Stimulated activated CD4-positive, alpha-beta T cell treated with anti-CD3 and anti-CD28 coated beads, Interleukin-12 subunit alpha, Interleukin-12 subunit beta, amount 100 ng/mL, for 24 hours (primary cell): ENCODE results near the gene PARL.
"Not testable (repeated sequence)": the region's sequence is repeated elsewhere in the genome, so short reads cannot be mapped to it uniquely, and the experiment has no call there.

Experiments used
- DNase-seq, 2 experiments: peaks; one replicate each; pipeline ENCODE4 v3.0.0-alpha.2; 2020; ENCODE audit warnings: low read depth in 2 of 2

PARL gene

DNA sequence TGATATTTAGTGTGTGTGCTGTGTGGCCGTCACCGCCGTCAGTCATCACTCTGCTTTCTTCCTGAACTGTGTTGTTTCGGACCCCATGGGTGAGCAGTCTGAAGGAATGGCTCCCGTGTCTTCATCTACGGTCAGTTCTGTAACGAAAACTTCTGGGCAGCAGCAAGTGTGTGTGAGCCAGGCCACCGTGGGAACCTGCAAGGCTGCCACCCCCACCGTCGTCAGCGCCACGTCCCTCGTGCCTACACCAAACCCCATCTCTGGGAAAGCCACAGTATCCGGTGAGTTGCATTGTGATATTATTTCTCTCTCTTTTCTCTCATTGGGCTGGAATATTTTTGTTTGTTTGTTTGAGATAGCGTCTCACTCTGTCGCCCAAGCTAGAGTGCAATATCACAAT lies 94.0 kb downstream of the PARL start:
- DNase-seq = no peak

DNA sequence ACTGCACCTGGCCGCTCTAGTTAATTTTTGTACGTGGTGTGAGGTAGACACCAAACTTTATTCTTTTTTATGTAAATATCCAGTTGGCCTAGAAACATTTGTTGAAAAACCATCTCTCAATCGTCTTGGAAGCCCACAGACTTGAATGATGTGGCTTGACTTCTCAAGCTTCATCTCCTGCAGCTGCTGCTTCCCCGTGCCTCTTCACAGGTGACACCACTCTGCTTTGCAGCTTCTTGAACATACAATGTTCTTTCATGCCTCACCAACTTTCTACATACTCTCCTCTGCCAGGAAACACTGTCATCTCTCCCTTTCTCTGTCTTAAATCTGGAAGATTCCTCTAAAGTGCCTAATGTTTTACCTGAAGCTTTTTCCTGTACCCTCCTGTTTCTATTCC lies 94.9 kb downstream of the PARL start:
- DNase-seq = no peak

- not testable (repeated sequence) for DNase-seq
These were observed 100.2 kb downstream of the PARL start for GRCh38 chr3:183784503-183784902.

GRCh38 chr3:183782576-183783276 lies 102.0 kb downstream of the PARL start:
- no peak for DNase-seq

DNA sequence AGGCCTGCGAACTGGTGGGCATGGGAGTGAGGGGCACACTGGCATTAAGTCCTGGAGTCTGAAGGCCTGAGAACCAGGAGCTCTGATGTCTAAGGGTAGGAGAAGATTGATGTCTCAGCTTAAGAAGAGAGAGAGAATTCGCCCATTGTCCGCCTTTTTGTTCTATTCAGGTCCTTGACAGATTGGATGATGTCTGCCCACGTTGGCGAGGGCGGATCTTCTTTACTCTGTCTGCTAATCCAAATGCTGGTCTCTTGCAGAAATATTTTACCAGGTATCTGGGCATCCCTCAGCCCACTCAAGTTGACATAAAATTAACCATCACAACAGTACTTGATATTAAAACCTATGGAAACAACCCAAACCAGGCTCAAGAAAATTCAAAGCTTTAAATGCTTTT lies 103.4 kb downstream of the PARL start:
- DNase-seq = no peak

- DNase-seq = no peak
These were observed 104.7 kb downstream of the PARL start for GRCh38 chr3:183779896-183780465.
